Activated effector memory CD4-positive, alpha-beta T cell treated with Interleukin-2 at 50 U/mL for 16 hours (primary cell): ENCODE results near the gene IL17RC.
"Not testable (repeated sequence)": the region's sequence is repeated elsewhere in the genome, so short reads cannot be mapped to it uniquely, and the experiment has no call there.

ENCODE experiments used
- DNase-seq: peaks from one replicate; pipeline ENCODE4 v3.0.0-alpha.2; 2020

Gene IL17RC

GRCh38 chr3:9916346-9916733 lies 558 bp upstream of the IL17RC start:
- no peak for DNase-seq

DNA sequence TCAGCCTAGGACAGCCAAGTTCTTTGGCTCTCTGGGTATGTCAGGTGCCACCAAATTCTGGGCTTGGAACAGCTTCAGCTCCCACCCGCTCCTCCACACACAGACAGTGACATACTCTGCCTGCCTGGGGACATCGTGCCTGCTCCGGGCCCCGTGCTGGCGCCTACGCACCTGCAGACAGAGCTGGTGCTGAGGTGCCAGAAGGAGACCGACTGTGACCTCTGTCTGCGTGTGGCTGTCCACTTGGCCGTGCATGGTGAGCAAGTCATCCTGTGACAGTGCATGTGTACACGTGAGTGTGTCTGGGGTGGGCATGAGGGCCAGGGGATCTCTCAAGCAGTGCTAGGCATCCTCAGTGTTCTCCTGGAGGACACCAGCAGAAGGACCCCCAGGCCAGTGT lies 922 bp downstream of the IL17RC start:
- DNase-seq = no peak

DNA sequence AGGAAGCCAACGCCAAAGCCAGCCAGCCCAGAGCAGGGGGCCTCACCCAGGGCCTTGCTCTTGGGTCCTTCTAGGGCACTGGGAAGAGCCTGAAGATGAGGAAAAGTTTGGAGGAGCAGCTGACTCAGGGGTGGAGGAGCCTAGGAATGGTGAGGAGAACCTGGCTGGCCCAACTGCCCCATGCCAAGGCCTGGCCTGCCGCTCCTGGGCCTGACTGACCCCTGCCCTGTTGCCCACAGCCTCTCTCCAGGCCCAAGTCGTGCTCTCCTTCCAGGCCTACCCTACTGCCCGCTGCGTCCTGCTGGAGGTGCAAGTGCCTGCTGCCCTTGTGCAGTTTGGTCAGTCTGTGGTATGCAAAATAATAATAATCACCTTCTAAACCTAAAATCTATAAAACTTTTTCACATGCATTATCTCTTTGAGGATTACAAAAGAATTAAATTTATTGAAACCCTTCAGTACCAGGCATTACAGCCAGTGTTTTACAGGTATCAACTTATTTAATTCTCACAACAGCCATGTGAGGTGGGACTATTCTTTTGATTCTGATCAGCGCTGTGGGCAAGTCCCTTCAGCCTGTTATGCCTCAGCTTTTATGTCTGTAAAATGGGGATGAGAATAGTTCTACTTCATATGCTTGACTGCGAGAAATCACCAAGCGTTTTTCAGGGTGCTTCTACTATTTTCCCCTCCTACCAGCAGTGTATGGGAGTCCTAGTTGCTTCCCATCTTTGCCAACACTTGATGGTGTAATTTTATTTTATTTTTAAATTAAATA lies 1.6 kb downstream of the IL17RC start:
- DNase-seq = no peak

DNA sequence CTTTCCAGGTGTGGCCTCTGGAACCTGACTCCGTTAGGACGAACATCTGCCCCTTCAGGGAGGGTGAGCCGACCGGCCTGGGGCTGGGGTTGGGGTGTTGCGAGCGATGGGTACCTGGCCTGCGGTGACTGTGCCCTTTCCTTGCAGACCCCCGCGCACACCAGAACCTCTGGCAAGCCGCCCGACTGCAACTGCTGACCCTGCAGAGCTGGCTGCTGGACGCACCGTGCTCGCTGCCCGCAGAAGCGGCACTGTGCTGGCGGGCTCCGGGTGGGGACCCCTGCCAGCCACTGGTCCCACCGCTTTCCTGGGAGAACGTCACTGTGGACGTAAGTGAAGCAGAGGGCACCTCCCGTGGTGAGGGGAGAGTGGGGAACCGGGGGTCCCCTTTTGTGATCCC lies 11.3 kb downstream of the IL17RC start:
- no peak for DNase-seq

DNA sequence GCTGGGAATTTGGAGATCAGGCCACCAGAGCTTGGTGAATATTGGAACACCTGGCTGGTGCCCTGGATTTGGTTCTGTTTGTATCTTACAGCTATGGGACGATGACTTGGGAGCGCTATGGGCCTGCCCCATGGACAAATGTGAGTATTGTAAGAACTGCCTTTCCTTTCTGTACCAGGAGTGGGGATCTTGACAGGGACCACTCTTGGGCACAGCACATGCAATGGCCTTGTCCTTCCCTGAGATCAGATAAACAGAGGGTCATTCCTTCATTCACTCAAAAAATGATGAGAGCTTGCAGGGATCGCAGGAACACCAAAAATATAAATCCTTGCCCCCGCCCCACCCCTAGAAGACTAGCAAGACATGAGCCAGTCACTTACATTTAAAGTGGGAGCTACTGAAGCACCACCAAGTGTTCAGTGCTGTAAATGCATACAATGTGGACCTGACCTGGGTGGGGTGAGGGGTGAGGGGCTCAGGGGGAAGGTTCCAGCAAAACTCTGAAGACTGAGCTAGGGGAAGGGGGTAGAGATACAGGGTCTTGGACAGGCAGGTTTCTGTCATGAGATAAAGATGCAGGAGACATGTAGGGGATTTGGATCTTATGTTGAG lies 14.0 kb downstream of the IL17RC start:
- DNase-seq = no peak

GRCh38 chr3:9932535-9932842 lies 15.6 kb downstream of the IL17RC start:
- DNase-seq = no peak

- DNase-seq = peak; percentile 85
Observed at GRCh38 chr3:9932843-9933560, 16.1 kb downstream of the IL17RC start.

- peak; percentile 97 for DNase-seq
Observed at GRCh38 chr3:9933561-9934234, 16.8 kb downstream of the IL17RC start, which contains the start of gene CRELD1. TSS of gene CRELD1 (plus strand) at chr3:9933834. CDS start at chr3:9934439, 605 bp downstream.

GRCh38 chr3:9934235-9934621 lies 17.3 kb downstream of the IL17RC start:
- no peak for DNase-seq

DNA sequence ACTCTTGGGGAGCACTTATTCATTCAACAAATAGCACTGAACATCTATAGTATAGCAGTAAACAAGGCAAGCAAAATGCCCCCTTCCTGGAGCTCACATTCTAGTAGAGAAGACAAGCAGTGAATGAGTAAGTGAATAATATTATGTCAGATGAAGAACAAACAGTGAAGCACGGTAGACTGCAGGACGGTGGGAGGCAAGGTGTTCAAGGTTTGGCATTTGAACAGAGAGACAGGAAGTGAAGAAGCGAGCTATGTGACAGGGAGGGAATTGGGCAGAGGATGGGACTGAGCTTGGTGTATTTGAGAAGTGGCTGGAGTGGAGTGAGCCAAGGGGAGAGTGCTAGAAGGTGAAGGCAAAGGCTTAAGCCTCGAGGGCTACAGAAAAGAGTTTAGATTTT lies 18.1 kb downstream of the IL17RC start:
- no peak for DNase-seq

- no peak for DNase-seq
Observed at GRCh38 chr3:9935966-9936510, 19.1 kb downstream of the IL17RC start.

DNA sequence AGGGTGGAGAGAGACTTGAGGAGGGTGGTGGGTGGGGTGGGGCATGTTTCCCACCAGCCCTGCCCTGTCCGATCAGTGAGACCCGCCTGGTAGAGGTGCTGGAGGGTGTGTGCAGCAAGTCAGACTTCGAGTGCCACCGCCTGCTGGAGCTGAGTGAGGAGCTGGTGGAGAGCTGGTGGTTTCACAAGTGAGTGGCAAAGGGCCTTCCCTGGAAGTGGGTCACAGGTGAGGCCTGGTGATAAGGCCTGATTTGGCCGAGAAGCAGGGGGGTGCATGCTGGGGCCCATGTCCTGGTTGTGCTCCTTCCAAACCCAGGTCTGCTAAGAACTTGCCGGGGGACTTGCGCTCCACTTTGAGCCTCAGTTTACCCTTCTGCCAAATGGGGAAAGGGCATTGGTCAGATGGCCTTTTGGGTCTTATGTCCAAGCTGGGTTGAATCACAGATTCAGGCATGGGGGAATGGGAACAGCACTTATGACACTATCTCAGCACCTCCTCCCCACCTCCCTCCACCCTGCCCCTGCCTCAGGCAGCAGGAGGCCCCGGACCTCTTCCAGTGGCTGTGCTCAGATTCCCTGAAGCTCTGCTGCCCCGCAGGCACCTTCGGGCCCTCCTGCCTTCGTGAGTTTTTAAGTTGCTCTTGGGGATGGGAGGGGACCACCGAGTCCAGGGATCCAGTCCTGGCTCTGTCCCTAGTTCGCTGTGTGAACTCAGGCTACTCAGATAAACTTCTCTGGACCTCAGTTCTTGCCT lies 20.8 kb downstream of the IL17RC start:
- DNase-seq = no peak

GRCh38 chr3:9938966-9939365 lies 22.1 kb downstream of the IL17RC start:
- no peak for DNase-seq

DNA sequence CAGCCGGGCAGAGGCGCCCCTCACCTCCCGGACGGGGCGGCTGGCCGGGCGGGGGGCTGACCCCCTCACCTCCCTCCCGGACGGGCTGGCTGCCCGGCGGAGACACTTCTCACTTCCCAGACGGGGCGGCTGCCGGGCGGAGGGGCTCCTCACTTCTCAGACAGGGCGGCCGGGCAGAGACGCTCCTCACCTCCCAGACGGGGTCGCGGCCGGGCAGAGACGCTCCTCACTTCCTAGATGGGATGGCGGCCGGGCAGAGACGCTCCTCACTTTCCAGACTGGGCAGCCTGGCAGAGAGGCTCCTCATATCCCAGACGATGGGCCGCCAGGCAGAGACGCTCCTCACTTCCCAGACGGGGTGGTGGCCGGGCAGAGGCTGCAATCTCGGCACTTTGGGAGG lies 23.0 kb downstream of the IL17RC start:
- not testable (repeated sequence) for DNase-seq

GRCh38 chr3:9940746-9941145 lies 23.8 kb downstream of the IL17RC start:
- DNase-seq = no peak

DNA sequence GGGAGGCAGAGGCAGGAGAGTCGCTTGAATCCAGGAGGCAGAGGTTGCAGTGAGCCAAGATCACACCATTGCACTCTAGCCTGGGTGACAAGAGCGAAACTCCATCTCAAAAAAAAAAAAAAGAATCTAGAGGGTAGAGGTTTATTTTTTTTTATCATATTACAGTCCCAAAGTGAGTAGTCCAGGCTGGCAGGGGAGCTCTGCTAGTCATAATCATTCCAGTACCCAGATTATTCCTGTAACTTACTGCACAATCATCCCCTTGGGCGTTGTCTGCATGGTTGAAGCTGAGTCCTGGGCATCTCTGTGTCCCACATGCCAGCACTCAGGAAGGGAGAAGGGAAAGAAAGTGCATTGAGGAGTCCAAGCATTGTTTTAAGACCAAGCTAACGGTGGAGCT lies 25.3 kb downstream of the IL17RC start:
- DNase-seq = no peak

- DNase-seq = no peak
Observed at GRCh38 chr3:9942934-9943690, 26.2 kb downstream of the IL17RC start.

- DNase-seq = no peak
Observed at GRCh38 chr3:9944271-9944670, 27.4 kb downstream of the IL17RC start.

- DNase-seq = no peak
Observed at GRCh38 chr3:9945358-9945757, 28.5 kb downstream of the IL17RC start.

DNA sequence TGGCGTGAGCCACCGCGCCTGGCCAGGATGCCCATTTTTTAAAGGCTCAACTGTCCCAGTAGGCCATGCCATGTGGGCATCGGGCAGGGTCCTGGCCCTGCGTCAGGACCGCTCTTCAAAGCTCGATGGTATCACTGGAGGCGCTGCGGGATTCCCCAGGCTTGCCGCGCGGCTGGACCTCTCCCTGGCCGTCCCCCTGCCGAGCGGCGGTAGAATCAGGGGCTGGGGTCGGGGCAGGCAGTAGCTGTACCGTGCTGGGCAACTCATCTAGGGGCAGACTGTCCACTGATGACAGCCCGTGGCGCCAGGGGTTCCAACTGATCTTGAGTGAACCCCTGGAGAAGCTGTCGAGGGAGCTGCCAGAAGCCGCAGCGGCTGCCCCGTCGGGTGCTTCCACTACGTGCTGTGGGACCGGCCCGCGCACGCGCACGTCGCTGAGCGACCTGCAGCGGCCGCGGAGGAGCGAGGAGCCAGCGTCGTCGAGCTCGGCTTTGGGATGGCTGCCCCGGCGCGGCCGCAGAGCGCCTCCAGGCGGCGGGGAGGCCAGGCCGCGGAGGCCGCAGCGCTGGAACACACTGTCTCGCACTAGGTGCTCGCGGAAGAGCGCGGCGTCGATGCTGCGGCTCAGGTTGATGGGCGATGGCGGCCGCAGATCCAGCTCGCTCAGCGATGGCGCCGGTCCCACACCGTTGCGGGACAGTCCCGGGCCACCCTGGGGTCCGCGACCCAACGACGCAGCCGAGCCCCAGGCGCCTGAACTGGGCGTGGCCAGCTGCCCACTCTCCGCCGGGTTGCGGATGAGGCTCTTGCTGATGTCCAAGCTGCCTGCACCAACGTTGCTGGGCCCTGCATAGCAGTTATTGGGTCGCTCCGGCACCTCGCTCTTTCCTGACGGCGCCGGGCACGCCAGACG lies 29.5 kb downstream of the IL17RC start:
- DNase-seq = peak; percentile 76
